HepG2 (cell line): ENCODE measurements around the gene SECTM1. TPM values are rescaled to one million over a fixed set of nuclear protein-coding genes. Genes with fewer than 3 reads are reported as not detected.

Source experiments
- AHR ChIP-seq: IDR thresholded peaks from 2 replicates; pipeline ENCODE4 v1.6.1; 2018; ENCODE audit warnings: missing genetic modification reagents, missing compliant biosample characterization
- ATF7-NPFF ChIP-seq: sonication (generic); formaldehyde crosslinking; IDR thresholded peaks from 2 replicates; pipeline ENCODE4 v1.8.1; 2023; ENCODE audit warnings: mild to moderate bottlenecking, low read depth, missing genetic modification reagents, moderate library complexity
- DMAP1 ChIP-seq: IDR thresholded peaks from 2 replicates; pipeline ENCODE4 v1.6.1; 2016
- KDM2A ChIP-seq: sonication (generic); formaldehyde crosslinking; IDR thresholded peaks from 2 replicates; pipeline ENCODE4 v1.4.0; 2020; ENCODE audit warnings: low read depth, missing genetic modification reagents, borderline replicate concordance
- KLF11 ChIP-seq: IDR thresholded peaks from 2 replicates; pipeline ENCODE4 v1.6.1; 2016; ENCODE audit warnings: missing compliant biosample characterization
- KLF12 ChIP-seq: sonication (generic); formaldehyde crosslinking; IDR thresholded peaks from 2 replicates; pipeline ENCODE4 v1.4.0; 2020; ENCODE audit warnings: missing genetic modification reagents, borderline replicate concordance
- MAZ ChIP-seq, 2 experiments: sonication (generic) in 1 of 2; formaldehyde crosslinking in 1 of 2; IDR thresholded peaks; 2 replicates each; pipeline versions ENCODE4 v1.5.0 to v1.6.1; 2012 to 2020; ENCODE audit warnings: low read depth in 2 of 2, mild to moderate bottlenecking in 2 of 2, borderline replicate concordance in 1 of 2, improper control_type of control experiment in 1 of 2, low read length in 1 of 2, missing genetic modification reagents in 1 of 2, moderate library complexity in 1 of 2
- NFAT5 ChIP-seq: sonication (generic); formaldehyde crosslinking; IDR thresholded peaks from 2 replicates; pipeline ENCODE4 v1.4.0; 2020; ENCODE audit warnings: missing genetic modification reagents
- NFIC ChIP-seq: IDR thresholded peaks from 2 replicates; pipeline ENCODE4 v1.6.1; 2012; ENCODE audit warnings: mild to moderate bottlenecking, low read length, inconsistent platforms
- RBM22 ChIP-seq: fragments of 200-400 bp; formaldehyde crosslinking; optimal IDR thresholded peaks from 2 replicates; pipeline ENCODE3; 2017; ENCODE audit warnings: mild to moderate bottlenecking, low read length, moderate library complexity
- SRF ChIP-seq: IDR thresholded peaks from 2 replicates; pipeline ENCODE4 v1.6.1; 2011; ENCODE audit warnings: mild to moderate bottlenecking, low read depth, low read length, moderate library complexity
- TARDBP ChIP-seq: sonication (generic); formaldehyde crosslinking; IDR thresholded peaks from 2 replicates; pipeline ENCODE4 v1.8.0; 2022; ENCODE audit warnings: mild to moderate bottlenecking, missing genetic modification reagents
- ZNF160 ChIP-seq: sonication (generic); formaldehyde crosslinking; IDR thresholded peaks from 2 replicates; pipeline ENCODE4 v1.8.0; 2022; ENCODE audit warnings: mild to moderate bottlenecking, inconsistent platforms, missing genetic modification reagents
- ZNF441 ChIP-seq: sonication (generic); formaldehyde crosslinking; IDR thresholded peaks from 2 replicates; pipeline ENCODE4 v1.7.0; 2021; ENCODE audit warnings: missing genetic modification reagents, borderline replicate concordance
- ZNF513 ChIP-seq: sonication (generic); formaldehyde crosslinking; conservative IDR thresholded peaks from 2 replicates; pipeline ENCODE4 v1.5.0; 2020; ENCODE audit warnings: missing genetic modification reagents
- ZNF782 ChIP-seq: sonication (generic); formaldehyde crosslinking; IDR thresholded peaks from 2 replicates; pipeline ENCODE4 v1.4.0; 2020; ENCODE audit warnings: missing genetic modification reagents, mild to moderate bottlenecking, borderline replicate concordance
- ZNF878 ChIP-seq: sonication (generic); formaldehyde crosslinking; IDR thresholded peaks from 2 replicates; pipeline ENCODE4 v1.8.1; 2023; ENCODE audit warnings: mild to moderate bottlenecking, missing genetic modification reagents, moderate library complexity
- ZSCAN21 ChIP-seq: sonication (generic); formaldehyde crosslinking; IDR thresholded peaks from 2 replicates; pipeline ENCODE4 v1.8.0; 2022; ENCODE audit warnings: mild to moderate bottlenecking, missing genetic modification reagents, moderate library complexity, borderline replicate concordance
- polyA plus RNA-seq, 8 experiments: library from polyadenylated mRNA; depleted of rRNA in 3 of 8; stranded (reverse) in 7 of 8; unstranded in 1 of 8; fragments of >200 nt; fragmentation: Illumina TruSeq in 4 of 8; extraction: Trizol in 4 of 8; gene quantifications; 2 replicates each; pipeline versions ENCODE4 v1.2.1 to v1.2.3, GENCODE V29; 2011 to 2016; ENCODE audit warnings: low read depth in 4 of 8, missing spikeins in 1 of 8, mixed read lengths in 1 of 8; ENCODE audit not compliant: insufficient read depth in 1 of 8
- total RNA-seq, 5 experiments: library from RNA; depleted of rRNA; stranded (reverse); fragments of >200 nt; fragmentation: Illumina TruSeq; extraction: Trizol; gene quantifications; 2 replicates each; pipeline ENCODE4 v1.2.3, GENCODE V29; 2016; ENCODE audit warnings: low read depth in 1 of 5
- TF ChIP-seq, protein P1 (sequence below): sonication (generic); formaldehyde crosslinking; IDR thresholded peaks from 2 replicates; pipeline ENCODE4 v1.4.0; 2020; ENCODE audit warnings: mild to moderate bottlenecking, missing genetic modification reagents
- TF ChIP-seq, protein P2 (sequence below): sonication (generic); formaldehyde crosslinking; IDR thresholded peaks from 2 replicates; pipeline ENCODE4 v1.8.0; 2022; ENCODE audit warnings: missing genetic modification reagents, mild to moderate bottlenecking, borderline replicate concordance

The SECTM1 gene
- total and polyA plus RNA-seq, 2 of the 13 experiments (the other 11 are each of a cell fraction or from before 2014, with no cell fraction given): 3.5 to 5.3 TPM

- peak; percentile 44; the same call in 1 of the 2 replicates for TF ChIP-seq KDM2A
- TF ChIP-seq SRF: no peak
- no peak for TF ChIP-seq ZNF160
- TF ChIP-seq KLF12 (CRISPR knock-in tag): no peak
- TF ChIP-seq, protein P1, sequence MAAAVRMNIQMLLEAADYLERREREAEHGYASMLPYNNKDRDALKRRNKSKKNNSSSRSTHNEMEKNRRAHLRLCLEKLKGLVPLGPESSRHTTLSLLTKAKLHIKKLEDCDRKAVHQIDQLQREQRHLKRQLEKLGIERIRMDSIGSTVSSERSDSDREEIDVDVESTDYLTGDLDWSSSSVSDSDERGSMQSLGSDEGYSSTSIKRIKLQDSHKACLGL: peak; percentile 1; the same call in 1 of the 2 replicates
- no peak for TF ChIP-seq ZNF782
- no peak for TF ChIP-seq NFAT5 (CRISPR knock-in tag)
- TF ChIP-seq ZNF441 (CRISPR knock-in tag): peak; percentile 64; the same call in 1 of the 2 replicates
- TF ChIP-seq, protein P2, sequence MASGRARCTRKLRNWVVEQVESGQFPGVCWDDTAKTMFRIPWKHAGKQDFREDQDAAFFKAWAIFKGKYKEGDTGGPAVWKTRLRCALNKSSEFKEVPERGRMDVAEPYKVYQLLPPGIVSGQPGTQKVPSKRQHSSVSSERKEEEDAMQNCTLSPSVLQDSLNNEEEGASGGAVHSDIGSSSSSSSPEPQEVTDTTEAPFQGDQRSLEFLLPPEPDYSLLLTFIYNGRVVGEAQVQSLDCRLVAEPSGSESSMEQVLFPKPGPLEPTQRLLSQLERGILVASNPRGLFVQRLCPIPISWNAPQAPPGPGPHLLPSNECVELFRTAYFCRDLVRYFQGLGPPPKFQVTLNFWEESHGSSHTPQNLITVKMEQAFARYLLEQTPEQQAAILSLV (CRISPR knock-in tag): no peak; the same call in 1 of the 2 replicates
- TF ChIP-seq AHR (CRISPR knock-in tag): no peak
- TF ChIP-seq ZSCAN21 (CRISPR knock-in tag): peak; percentile 82; the same call in 1 of the 2 replicates
- no peak for TF ChIP-seq RBM22
- no peak for TF ChIP-seq NFIC
- no peak for TF ChIP-seq MAZ (IDR thresholded peaks at IDR 0.05; ENCODE audit: borderline replicate concordance, low read depth, low read length)
- peak; percentile 90 for TF ChIP-seq MAZ (CRISPR knock-in tag; IDR thresholded peaks at IDR 0.05; ENCODE audit: low read depth)
- TF ChIP-seq TARDBP (CRISPR knock-in tag): no peak; the same call in 1 of the 2 replicates
- TF ChIP-seq ZNF513: no peak
- TF ChIP-seq DMAP1 (CRISPR knock-in tag): no peak
- peak; percentile 50; the same call in 1 of the 2 replicates for TF ChIP-seq ATF7-NPFF (CRISPR knock-in tag)
- TF ChIP-seq ZNF878 (CRISPR knock-in tag): no peak
- no peak for TF ChIP-seq KLF11 (CRISPR knock-in tag)
These were observed 12.3 kb downstream of the SECTM1 start (continued) for GRCh38 chr17:82320956-82321927.
